ENCODE data around the gene LRRN2.

LRRN2 gene

DNA sequence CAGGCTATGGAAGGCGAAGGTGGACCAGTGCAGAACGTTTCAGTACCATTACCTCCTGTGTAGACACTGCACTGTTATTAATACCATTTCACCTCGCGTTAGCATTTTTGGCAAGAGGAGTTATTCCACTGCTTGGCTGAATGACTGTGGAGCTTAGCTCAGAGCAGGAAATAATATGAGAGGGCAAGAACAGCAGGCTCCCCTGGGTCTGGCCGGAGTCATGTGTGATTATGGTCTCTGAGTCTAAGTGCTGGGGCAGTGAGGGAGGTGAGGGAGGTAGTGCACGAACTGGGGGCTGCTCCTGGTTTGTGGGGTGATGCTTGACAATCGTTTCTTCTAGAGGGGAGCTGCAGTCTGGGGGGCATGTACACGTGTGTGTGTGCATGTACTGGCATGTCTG, 86.4 kb downstream of the LRRN2 start:
- no peak for DNase-seq

GRCh38 chr1:204598319-204598969, 87.1 kb downstream of the LRRN2 start:
- no peak for DNase-seq

- no peak for DNase-seq
Measured at GRCh38 chr1:204592246-204592948, 93.1 kb downstream of the LRRN2 start.

- no peak for DNase-seq
Measured at GRCh38 chr1:204591473-204592090, 94.0 kb downstream of the LRRN2 start.

DNA sequence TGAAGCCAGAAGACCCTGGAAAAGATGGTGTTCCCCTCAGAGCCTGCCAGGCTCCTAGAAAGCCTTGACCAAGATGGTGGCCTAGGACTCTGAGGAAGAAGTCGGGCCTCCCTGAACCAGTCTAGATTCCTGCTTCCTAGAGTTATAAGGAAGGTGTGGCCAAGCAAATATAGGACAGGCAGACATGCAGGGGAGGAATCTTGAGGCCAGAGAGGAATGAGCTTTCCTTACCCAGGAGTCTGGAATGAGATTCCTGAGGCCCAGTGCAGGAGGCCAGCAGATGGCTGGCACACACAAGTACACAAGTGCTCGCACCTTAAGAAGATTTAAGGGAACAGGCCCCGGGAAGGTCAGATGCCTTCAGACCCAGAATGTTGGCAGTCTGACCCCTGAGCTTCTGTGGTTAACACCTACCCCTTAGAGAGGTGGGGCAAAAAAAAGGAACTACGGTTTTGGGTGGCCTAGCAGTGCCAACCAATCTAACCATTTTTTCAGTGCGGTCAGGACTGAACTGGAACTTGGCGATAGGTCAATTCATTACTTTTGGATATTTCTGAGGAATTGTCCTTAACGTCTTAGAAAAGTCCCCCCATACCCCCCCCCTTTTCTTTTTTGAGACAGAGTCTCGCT, 96.0 kb downstream of the LRRN2 start:
- DNase-seq, result no peak

DNA sequence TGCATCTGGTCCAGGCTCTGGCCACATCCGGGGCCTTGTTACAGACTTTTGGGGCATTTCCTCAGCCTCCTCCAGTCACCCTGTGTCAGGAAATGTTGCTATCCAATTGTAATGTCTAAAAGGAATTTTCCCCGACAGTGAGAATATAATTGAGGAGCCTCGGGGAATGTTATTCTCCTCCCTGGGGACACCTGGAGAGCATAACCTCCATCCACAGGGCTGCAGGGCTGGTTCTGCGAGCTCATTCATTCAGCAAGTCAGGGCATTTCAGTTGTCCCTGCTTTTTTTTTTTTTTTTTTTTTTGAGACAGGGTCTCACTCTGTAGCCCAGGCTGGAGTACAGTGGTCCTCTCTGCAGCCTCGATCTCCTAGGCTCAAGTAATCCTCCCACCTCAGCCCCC, 96.7 kb downstream of the LRRN2 start:
- DNase-seq, result no peak

DNA sequence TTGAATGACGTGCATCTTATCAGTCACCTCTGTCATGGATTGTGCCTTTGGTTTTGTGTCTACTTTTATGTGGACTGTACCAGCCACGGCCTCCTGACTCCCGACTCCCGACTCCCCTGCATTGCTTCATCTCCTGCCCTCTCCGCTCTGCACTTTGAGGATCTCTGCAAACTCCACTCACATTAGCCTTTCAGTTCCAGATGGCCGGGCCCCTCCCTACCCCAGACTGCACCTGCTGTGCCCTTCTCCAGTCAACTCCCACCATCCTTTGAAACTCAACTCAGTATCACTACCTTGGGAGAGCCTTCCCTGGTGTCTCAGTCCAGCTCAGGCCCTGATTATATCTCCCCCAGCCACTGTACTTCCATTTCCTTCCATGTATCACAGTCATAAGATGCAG, 97.9 kb downstream of the LRRN2 start:
- no peak for DNase-seq

GRCh38 chr1:204584699-204585372, 100.7 kb downstream of the LRRN2 start:
- no peak for DNase-seq

DNA sequence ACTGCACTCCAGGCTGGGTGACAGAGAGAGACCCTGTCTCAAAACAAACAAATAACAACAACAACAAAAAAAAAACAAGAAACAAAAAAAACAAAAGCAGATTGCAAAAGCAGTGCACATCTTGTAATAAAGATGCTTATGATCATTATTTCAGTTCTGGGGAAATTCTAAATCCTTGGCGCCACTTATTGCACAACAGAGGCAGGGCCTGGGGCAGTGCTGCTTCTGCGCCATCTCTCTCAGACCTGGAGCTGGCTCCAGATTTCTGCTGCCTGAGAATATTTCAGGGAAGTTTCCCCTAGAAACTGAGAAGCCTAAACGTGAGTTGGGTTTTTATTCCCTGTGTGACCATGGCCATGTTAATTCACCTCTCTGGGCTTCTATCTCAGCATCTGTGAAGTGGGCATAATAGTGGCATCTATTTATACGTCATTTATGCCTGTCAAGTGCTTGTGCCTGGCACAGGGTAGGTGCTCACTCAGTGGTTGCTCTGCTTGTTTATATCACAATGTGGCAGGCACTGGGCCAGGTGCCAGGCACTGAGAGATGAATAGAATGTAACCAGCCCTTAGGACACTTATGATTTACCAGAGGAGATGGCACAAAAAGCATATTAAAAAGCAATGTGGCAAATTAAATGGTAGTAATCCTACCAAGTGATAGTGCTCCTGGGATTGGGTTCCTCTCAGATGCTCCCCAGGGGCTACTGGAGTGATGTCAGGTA, 101.5 kb downstream of the LRRN2 start:
- peak in 4 of 14 donors; percentile 5 to 46 (median 8) for DNase-seq

- DNase-seq, result no peak
Measured at GRCh38 chr1:204581759-204582158, 103.8 kb downstream of the LRRN2 start.

- no peak for DNase-seq
Measured at GRCh38 chr1:204580862-204581261, 104.7 kb downstream of the LRRN2 start.

- no peak for DNase-seq
Measured at GRCh38 chr1:204579681-204580080, 105.9 kb downstream of the LRRN2 start.

GRCh38 chr1:204578867-204579664, 106.5 kb downstream of the LRRN2 start:
- no peak for DNase-seq

- DNase-seq, result no peak
Measured at GRCh38 chr1:204577794-204578478, 107.6 kb downstream of the LRRN2 start.

DNA sequence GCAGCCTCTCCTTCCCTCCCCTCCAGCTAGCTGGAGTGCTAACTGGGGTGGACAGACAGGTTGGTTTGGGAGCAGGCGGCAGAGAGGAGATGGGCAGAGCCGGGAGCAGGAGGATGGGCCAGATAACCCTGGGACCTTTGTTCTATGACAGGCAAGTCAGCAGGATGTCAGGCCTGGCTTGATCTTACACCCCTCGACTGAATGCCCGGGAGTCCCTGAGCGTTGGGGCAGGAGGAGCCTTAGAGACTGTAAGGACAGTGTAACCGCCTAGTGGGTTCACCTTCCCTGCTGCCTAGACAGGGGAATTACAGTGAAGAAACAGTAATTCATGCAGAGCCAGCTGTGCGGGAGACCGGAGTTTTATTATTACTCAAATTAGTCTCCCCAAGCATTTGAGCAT, 109.1 kb downstream of the LRRN2 start:
- no peak for DNase-seq

GRCh38 chr1:204575221-204576190, 110.0 kb downstream of the LRRN2 start:
- peak in 1 of 14 donors; percentile 36 for DNase-seq

- no peak for DNase-seq
Measured at GRCh38 chr1:204574865-204575163, 110.7 kb downstream of the LRRN2 start.

DNA sequence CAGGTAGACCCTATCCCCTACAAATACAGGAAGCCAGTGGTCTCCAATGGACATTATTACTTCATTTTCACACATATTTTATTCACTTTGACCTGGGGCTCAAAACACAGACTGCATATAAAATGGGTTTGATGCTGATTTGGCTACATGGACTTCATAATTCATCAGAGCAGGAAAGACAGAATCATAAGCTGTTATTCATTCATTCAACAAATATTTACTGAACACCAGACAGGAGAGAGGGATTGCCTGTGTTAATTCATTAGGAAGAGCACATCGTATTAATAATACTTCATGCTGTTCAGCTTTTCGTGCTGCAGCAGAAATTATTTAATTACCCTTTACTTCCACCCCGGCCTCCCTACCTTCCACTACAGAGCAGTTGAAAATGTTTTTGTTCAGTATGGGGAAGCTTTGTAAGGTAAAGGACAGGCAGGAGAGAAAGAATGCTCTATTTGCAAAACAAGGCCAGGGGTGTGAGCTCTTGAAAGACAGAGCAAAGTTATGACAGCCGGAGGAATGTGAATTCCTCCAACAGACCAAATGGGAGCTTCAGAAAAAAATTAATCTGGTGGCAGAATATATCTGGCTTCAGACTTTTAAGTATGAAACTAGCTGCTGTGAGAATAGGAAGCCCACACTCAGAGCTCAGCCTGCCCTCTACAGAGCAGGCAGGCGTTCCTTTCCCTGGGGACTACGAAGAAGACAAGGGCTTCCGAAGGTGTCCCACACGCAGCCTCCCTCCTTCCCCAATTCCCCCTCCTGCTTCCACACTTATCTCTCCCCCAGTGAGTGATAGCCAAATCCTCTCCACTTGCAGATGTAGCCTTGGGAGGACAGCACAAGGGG, 111.3 kb downstream of the LRRN2 start:
- DNase-seq, result no peak
